HepG2 (cell line): ENCODE data around the gene ZNF12. TPM values are rescaled to one million over a fixed set of nuclear protein-coding genes. Genes with fewer than 3 reads are reported as not detected.
A peak's percentile ranks its signal among the peaks of the same experiment; 100 is the strongest.

Experiments
- AGO2 ChIP-seq: fragments of 200-400 bp; formaldehyde crosslinking; optimal IDR thresholded peaks from 2 replicates; pipeline ENCODE3; 2017; ENCODE audit warnings: mild to moderate bottlenecking, low read depth, low read length, moderate library complexity
- EHMT2 ChIP-seq: fragments of 200-600 bp; sonication (generic); IDR thresholded peaks from 2 replicates; pipeline ENCODE4 v1.7.0; 2017; ENCODE audit warnings: antibody characterized with exemption, low read depth, low read length, borderline replicate concordance
- GATA4 ChIP-seq: sonication (generic); IDR thresholded peaks from 2 replicates; pipeline ENCODE4 v1.6.1; 2016; ENCODE audit warnings: antibody characterized with exemption, low read depth, borderline replicate concordance
- HOXD1 ChIP-seq: sonication (generic); formaldehyde crosslinking; IDR thresholded peaks from 2 replicates; pipeline ENCODE4 v1.5.0; 2020; ENCODE audit warnings: missing genetic modification reagents
- POLR2AphosphoS5 ChIP-seq: IDR thresholded peaks from 2 replicates; pipeline ENCODE4 v1.6.1; 2012; ENCODE audit warnings: low read depth, low read length
- RAD21 ChIP-seq: fragments of 450-650 bp; formaldehyde crosslinking; IDR thresholded peaks from 2 replicates; pipeline ENCODE4 v1.5.0; 2020; ENCODE audit warnings: mild to moderate bottlenecking
- REXO4 ChIP-seq: sonication (generic); formaldehyde crosslinking; IDR thresholded peaks from 2 replicates; pipeline ENCODE4 v1.8.0; 2022; ENCODE audit warnings: missing genetic modification reagents, mild to moderate bottlenecking, borderline replicate concordance
- SOX5 ChIP-seq: IDR thresholded peaks from 2 replicates; pipeline ENCODE4 v1.6.1; 2016; ENCODE audit warnings: borderline replicate concordance
- SPEN ChIP-seq: sonication (generic); formaldehyde crosslinking; IDR thresholded peaks from 2 replicates; pipeline ENCODE4 v1.5.1; 2020; ENCODE audit warnings: low read depth, mild to moderate bottlenecking, missing genetic modification reagents
- ZNF451 ChIP-seq: sonication (generic); formaldehyde crosslinking; IDR thresholded peaks from 2 replicates; pipeline ENCODE4 v1.5.0; 2020; ENCODE audit warnings: mild to moderate bottlenecking, missing genetic modification reagents
- ZNF644 ChIP-seq: IDR thresholded peaks from 2 replicates; pipeline ENCODE4 v1.6.1; 2016; ENCODE audit warnings: low read depth
- ZNF776 ChIP-seq: sonication (generic); formaldehyde crosslinking; IDR thresholded peaks from 2 replicates; pipeline ENCODE4 v1.4.0; 2020; ENCODE audit warnings: mild to moderate bottlenecking, missing genetic modification reagents
- ZNF777 ChIP-seq: sonication (generic); formaldehyde crosslinking; IDR thresholded peaks from 2 replicates; pipeline ENCODE4 v1.4.0; 2020; ENCODE audit warnings: missing genetic modification reagents
- polyA plus RNA-seq, 8 experiments: library from polyadenylated mRNA; depleted of rRNA in 3 of 8; stranded (reverse) in 7 of 8; unstranded in 1 of 8; fragments of >200 nt; fragmentation: Illumina TruSeq in 4 of 8; extraction: Trizol in 4 of 8; gene quantifications; 2 replicates each; pipeline versions ENCODE4 v1.2.1 to v1.2.3, GENCODE V29; 2011 to 2016; ENCODE audit warnings: low read depth in 4 of 8, missing spikeins in 1 of 8, mixed read lengths in 1 of 8; ENCODE audit not compliant: insufficient read depth in 1 of 8
- total RNA-seq, 5 experiments: library from RNA; depleted of rRNA; stranded (reverse); fragments of >200 nt; fragmentation: Illumina TruSeq; extraction: Trizol; gene quantifications; 2 replicates each; pipeline ENCODE4 v1.2.3, GENCODE V29; 2016; ENCODE audit warnings: low read depth in 1 of 5
- TF ChIP-seq, protein P1 (sequence below): sonication (generic); formaldehyde crosslinking; conservative IDR thresholded peaks from 2 replicates; pipeline ENCODE4 v1.4.0; 2020; ENCODE audit warnings: missing genetic modification reagents
- TF ChIP-seq, protein P2 (sequence below): sonication (generic); formaldehyde crosslinking; IDR thresholded peaks from 2 replicates; pipeline ENCODE4 v1.4.0; 2020; ENCODE audit warnings: mild to moderate bottlenecking, missing genetic modification reagents
- TF ChIP-seq, protein P3 (sequence below): sonication (generic); formaldehyde crosslinking; IDR thresholded peaks from 2 replicates; pipeline ENCODE4 v1.4.0; 2020; ENCODE audit warnings: low read depth, mild to moderate bottlenecking, missing genetic modification reagents
- TF ChIP-seq, protein P4 (sequence below): sonication (generic); formaldehyde crosslinking; conservative IDR thresholded peaks from 2 replicates; pipeline ENCODE4 v1.4.0; 2020; ENCODE audit warnings: missing genetic modification reagents

The ZNF12 gene
- total and polyA plus RNA-seq, 2 of the 13 experiments (the other 11 are each of a cell fraction or from before 2014, with no cell fraction given) = 21.4 to 22.8 TPM

DNA sequence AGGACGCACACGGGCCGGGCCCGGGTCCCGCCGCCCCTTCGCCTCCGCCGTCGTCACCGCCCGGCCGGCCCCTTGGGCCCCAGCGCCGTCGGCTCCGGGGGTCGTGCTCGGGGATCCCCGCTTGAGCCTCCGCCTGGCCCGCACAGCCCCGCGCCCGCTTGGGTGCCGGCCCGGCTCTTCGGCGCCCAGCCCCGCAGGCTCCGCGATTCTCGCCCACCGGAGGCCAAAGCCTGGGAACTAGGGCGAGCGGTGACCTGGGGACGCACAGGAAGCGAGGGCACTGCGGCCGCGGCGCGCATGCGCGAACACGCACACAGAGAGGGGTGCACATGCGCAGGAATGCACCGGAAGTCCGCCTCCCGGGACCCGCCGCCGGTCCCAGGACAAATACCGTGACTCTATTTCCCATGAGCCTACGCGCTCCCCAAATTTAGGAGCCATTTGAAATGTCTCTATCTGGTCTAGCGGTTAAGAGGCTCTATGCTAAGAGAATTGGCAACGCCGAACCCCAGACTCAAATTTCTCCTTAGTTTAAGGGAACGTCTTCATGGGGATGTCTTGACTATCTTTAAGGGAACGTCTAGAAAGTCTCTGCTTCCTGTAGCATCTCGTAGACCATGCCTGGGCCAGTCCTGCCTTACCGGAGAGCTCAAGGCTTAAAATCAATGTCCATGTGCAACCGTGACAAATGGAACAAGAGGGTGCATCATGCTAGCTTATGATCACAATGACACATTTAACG, at the start of gene ZNF12 (continued):
- TF ChIP-seq, protein P1, sequence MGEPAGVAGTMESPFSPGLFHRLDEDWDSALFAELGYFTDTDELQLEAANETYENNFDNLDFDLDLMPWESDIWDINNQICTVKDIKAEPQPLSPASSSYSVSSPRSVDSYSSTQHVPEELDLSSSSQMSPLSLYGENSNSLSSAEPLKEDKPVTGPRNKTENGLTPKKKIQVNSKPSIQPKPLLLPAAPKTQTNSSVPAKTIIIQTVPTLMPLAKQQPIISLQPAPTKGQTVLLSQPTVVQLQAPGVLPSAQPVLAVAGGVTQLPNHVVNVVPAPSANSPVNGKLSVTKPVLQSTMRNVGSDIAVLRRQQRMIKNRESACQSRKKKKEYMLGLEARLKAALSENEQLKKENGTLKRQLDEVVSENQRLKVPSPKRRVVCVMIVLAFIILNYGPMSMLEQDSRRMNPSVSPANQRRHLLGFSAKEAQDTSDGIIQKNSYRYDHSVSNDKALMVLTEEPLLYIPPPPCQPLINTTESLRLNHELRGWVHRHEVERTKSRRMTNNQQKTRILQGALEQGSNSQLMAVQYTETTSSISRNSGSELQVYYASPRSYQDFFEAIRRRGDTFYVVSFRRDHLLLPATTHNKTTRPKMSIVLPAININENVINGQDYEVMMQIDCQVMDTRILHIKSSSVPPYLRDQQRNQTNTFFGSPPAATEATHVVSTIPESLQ (CRISPR knock-in tag) = no peak
- TF ChIP-seq REXO4 (CRISPR knock-in tag) (no peak), ZNF644 (CRISPR knock-in tag) (no peak), ZNF777 (CRISPR knock-in tag) (peak; percentile 83), ZNF776 (CRISPR knock-in tag) (peak; percentile 60; the same call in 1 of the 2 replicates), EHMT2 (no peak), GATA4 (peak; percentile 21; the same call in 1 of the 2 replicates), ZNF451 (peak; percentile 54; the same call in 1 of the 2 replicates), SOX5 (CRISPR knock-in tag) (no peak), HOXD1 (no peak), AGO2 (peak; percentile 19), POLR2AphosphoS5 (peak; percentile 83), RAD21 (CRISPR knock-in tag) (peak; percentile 49), SPEN (peak; percentile 93)
- TF ChIP-seq, protein P2, sequence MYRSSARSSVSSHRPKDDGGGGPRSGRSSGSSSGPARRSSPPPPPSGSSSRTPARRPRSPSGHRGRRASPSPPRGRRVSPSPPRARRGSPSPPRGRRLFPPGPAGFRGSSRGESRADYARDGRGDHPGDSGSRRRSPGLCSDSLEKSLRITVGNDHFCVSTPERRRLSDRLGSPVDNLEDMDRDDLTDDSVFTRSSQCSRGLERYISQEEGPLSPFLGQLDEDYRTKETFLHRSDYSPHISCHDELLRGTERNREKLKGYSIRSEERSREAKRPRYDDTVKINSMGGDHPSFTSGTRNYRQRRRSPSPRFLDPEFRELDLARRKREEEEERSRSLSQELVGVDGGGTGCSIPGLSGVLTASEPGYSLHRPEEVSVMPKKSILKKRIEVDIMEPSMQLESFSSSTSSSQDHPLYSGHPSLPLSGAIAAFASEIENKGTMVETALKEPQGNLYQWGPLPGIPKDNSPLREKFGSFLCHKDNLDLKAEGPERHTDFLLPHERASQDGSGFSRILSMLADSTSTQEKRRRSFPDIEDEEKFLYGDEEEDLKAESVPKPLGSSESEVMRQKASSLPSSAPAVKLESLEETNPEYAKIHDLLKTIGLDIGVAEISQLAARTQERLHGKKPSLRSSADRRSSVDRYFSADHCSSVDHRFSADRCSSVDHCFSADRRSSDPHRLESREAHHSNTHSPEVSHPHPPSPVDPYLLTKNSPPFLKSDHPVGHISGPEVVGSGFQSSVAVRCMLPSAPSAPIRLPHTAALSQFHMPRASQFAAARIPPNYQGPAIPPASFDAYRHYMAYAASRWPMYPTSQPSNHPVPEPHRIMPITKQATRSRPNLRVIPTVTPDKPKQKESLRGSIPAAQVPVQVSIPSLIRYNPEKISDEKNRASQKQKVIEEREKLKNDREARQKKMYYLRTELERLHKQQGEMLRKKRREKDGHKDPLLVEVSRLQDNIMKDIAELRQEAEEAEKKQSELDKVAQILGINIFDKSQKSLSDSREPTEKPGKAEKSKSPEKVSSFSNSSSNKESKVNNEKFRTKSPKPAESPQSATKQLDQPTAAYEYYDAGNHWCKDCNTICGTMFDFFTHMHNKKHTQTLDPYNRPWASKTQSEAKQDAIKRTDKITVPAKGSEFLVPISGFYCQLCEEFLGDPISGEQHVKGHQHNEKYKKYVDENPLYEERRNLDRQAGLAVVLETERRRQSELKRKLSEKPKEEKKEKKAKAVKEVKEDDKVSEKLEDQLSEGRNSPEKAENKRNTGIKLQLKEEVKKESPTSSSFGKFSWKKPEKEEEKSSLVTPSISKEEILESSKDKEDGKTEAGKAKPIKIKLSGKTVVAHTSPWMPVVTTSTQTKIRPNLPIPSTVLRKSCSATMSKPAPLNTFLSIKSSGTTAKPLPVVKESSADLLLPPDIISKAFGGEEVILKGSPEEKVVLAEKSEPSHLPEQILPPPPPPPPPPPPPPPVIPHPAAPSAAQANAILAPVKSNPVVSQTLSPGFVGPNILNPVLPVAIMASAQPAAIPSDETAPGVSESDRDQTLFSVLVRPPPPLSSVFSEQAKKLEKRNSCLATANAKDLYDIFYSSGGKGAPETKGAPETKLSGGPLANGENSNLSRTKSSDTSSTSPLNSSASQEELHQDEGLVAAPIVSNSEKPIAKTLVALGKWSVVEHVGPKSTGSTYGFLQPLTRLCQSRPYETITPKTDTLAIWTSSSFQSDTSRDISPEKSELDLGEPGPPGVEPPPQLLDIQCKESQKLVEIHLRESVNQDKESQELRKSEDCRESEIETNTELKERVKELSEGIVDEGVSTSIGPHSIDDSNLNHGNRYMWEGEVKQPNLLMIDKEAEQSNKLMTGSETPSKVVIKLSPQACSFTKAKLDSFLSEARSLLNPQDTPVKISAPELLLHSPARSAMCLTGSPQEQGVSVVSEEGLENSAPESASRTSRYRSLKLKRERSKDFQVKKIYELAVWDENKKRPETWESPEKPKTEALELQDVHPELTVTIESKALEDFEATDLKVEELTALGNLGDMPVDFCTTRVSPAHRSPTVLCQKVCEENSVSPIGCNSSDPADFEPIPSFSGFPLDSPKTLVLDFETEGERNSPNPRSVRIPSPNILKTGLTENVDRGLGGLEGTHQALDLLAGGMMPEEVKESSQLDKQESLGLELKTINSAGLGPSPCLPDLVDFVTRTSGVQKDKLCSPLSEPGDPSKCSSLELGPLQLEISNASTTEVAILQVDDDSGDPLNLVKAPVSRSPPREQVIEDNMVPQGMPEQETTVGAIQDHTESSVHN = no peak
- TF ChIP-seq, protein P3, sequence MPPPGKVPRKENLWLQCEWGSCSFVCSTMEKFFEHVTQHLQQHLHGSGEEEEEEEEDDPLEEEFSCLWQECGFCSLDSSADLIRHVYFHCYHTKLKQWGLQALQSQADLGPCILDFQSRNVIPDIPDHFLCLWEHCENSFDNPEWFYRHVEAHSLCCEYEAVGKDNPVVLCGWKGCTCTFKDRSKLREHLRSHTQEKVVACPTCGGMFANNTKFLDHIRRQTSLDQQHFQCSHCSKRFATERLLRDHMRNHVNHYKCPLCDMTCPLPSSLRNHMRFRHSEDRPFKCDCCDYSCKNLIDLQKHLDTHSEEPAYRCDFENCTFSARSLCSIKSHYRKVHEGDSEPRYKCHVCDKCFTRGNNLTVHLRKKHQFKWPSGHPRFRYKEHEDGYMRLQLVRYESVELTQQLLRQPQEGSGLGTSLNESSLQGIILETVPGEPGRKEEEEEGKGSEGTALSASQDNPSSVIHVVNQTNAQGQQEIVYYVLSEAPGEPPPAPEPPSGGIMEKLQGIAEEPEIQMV (CRISPR knock-in tag) = peak; percentile 67; the same call in 1 of the 2 replicates
- TF ChIP-seq, protein P4, sequence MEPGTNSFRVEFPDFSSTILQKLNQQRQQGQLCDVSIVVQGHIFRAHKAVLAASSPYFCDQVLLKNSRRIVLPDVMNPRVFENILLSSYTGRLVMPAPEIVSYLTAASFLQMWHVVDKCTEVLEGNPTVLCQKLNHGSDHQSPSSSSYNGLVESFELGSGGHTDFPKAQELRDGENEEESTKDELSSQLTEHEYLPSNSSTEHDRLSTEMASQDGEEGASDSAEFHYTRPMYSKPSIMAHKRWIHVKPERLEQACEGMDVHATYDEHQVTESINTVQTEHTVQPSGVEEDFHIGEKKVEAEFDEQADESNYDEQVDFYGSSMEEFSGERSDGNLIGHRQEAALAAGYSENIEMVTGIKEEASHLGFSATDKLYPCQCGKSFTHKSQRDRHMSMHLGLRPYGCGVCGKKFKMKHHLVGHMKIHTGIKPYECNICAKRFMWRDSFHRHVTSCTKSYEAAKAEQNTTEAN = peak; percentile 26; the same call in 1 of the 2 replicates
